Measurements from ENCODE around the gene KCNQ5. TPM values are rescaled to one million over a fixed set of nuclear protein-coding genes. Genes with fewer than 3 reads are reported as not detected.

Gene KCNQ5
- total RNA-seq, 1 donor from 2014 or later, result 1.2 TPM

DNA sequence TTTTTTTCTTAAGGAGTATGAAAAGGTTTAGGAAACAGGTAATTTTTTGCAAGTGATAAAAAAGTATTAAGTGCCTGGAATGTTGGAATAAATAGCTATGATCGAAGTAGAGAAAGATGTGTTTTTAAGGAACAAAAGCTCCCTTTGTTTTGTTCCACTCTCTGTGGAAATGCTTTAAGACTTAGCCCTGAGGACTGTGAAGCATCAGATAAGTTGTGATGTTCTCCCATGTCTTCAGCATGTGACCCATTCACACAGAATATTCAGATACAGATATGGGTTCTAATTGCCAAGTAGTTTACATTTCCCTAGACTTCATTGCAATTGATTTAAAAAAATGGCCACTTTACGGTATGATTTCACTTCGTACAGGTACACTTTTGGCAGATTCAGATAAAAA is 80.6 kb downstream of the KCNQ5 start:
- Mint-ChIP-seq H3K36me3 (ENCODE audit: low read depth) (no peaks in the 10 kb centered on the region), H3K4me3 (no peak overlapping the region), H3K27me3 (ENCODE audit: low read depth) (no peaks in the 10 kb centered on the region), H3K9me3 (no peaks in the 10 kb centered on the region), H3K27ac (ENCODE audit: unreplicated experiment) (no peak overlapping the region), H3K4me1 (peaks cover 15% of the 10 kb centered on the region)
- DNase-seq (ENCODE audit: low read depth, low spot score), result no peak
- TF ChIP-seq, protein P1, sequence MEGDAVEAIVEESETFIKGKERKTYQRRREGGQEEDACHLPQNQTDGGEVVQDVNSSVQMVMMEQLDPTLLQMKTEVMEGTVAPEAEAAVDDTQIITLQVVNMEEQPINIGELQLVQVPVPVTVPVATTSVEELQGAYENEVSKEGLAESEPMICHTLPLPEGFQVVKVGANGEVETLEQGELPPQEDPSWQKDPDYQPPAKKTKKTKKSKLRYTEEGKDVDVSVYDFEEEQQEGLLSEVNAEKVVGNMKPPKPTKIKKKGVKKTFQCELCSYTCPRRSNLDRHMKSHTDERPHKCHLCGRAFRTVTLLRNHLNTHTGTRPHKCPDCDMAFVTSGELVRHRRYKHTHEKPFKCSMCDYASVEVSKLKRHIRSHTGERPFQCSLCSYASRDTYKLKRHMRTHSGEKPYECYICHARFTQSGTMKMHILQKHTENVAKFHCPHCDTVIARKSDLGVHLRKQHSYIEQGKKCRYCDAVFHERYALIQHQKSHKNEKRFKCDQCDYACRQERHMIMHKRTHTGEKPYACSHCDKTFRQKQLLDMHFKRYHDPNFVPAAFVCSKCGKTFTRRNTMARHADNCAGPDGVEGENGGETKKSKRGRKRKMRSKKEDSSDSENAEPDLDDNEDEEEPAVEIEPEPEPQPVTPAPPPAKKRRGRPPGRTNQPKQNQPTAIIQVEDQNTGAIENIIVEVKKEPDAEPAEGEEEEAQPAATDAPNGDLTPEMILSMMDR (conservative IDR thresholded peaks at IDR 0.05), result no peak

DNA sequence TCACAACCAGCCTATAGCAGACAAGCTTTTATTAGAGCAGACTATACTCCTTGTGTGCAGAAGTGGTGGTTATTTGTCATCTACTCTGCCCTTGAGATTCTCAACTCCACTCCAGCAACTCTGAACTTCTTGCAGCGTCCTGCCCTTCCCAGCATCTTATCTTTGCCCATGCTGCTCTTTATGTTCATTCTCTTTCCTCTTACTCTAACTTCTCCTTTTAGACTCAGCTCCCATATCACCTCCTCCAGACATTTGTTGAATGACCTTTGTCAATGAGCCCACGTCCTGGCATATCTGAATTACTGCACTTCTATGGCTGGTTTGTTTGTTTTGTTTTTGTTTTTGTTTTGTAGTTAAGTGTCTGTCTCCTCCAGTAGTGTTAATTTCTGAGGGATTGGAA is 81.2 kb downstream of the KCNQ5 start:
- Mint-ChIP-seq H3K4me3 (no peak overlapping the region), H3K4me1 (peaks cover 15% of the 10 kb centered on the region), H3K9me3 (no peaks in the 10 kb centered on the region), H3K27ac (ENCODE audit: unreplicated experiment) (peak overlapping the region; percentile 4), H3K36me3 (ENCODE audit: low read depth) (no peaks in the 10 kb centered on the region), H3K27me3 (ENCODE audit: low read depth) (no peaks in the 10 kb centered on the region)
- TF ChIP-seq, protein P1 (conservative IDR thresholded peaks at IDR 0.05), result no peak
- DNase-seq (ENCODE audit: low read depth, low spot score), result no peak

DNA sequence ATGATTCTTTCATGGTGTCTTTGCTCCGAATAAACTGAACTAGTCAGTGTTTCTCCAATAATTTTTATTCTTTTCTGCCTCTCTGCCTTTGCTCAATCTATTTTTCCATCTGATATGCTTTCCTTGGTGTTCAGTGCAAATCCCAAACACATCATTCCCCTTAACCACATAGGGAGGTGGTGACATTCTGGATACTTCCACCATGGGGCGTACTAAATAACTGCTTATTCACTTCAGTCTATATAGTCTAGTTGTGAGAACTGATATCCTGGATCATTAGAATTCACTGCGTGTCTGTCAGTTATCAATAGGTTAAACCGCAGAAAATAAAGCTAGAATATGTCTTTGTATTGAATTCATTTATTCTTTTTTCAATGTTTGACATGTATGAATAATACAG is 83.1 kb downstream of the KCNQ5 start:
- no peak overlapping the region for H3K27ac Mint-ChIP-seq (ENCODE audit: unreplicated experiment)
- peaks cover 15% of the 10 kb centered on the region for H3K4me1 Mint-ChIP-seq
- no peak overlapping the region for H3K4me3 Mint-ChIP-seq
- no peaks in the 10 kb centered on the region for H3K27me3 Mint-ChIP-seq (ENCODE audit: low read depth)
- TF ChIP-seq, protein P1 (conservative IDR thresholded peaks at IDR 0.05), result no peak
- DNase-seq (ENCODE audit: low read depth, low spot score), result no peak
- no peaks in the 10 kb centered on the region for H3K36me3 Mint-ChIP-seq (ENCODE audit: low read depth)
- no peaks in the 10 kb centered on the region for H3K9me3 Mint-ChIP-seq

DNA sequence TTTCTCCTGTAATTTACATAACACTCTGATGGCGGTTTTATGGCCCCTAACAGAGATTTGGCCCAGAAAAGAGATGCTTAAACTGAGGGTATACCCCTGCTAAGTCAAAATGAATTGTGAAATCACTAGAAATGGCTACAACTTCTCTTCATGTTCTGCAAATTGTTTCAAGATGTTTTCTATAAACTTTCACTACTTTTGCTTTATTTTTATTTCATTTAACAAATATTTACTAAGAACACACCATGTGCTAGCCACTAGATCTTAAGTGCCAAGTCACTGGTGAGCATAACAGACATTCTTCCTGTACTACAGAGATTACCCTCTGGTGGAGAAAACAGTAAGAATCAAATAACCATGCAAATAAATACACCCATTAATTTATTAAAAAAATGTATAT is 87.6 kb downstream of the KCNQ5 start:
- H3K4me3 Mint-ChIP-seq, result no peak overlapping the region
- H3K27me3 Mint-ChIP-seq (ENCODE audit: low read depth), result no peaks in the 10 kb centered on the region
- H3K27ac Mint-ChIP-seq (ENCODE audit: unreplicated experiment), result no peak overlapping the region
- peaks cover 10% of the 10 kb centered on the region for H3K4me1 Mint-ChIP-seq
- DNase-seq (ENCODE audit: low read depth, low spot score), result no peak
- peaks cover 2% of the 10 kb centered on the region for H3K36me3 Mint-ChIP-seq (ENCODE audit: low read depth)
- TF ChIP-seq, protein P1 (conservative IDR thresholded peaks at IDR 0.05), result no peak
- peaks cover 4% of the 10 kb centered on the region for H3K9me3 Mint-ChIP-seq

DNA sequence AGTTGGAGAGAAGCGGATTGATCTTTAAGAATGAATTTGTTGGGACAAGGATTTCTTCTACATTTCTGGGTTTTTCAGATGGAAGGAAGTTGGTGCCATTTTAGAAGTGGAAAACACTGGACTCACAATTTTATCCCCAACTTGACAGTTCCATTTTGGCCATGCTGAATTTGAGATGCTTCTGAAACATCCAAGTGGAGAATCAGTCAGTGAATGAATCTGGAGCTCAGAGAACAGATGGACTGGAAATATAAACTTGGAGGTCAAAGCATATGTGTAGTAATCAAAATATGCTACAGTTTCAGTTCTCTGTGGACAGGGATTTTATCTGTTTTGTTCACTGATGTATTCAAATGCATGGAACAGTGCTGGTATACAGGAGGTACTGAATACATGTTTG is 89.9 kb downstream of the KCNQ5 start:
- Mint-ChIP-seq H3K36me3 (ENCODE audit: low read depth) (peaks cover 2% of the 10 kb centered on the region), H3K27me3 (ENCODE audit: low read depth) (no peaks in the 10 kb centered on the region)

More for the DNA sequence above, 89.9 kb downstream of the KCNQ5 start:
- H3K9me3 Mint-ChIP-seq, result peaks cover 4% of the 10 kb centered on the region
- peak overlapping the region; percentile 4 for H3K27ac Mint-ChIP-seq (ENCODE audit: unreplicated experiment)
- DNase-seq (ENCODE audit: low read depth, low spot score), result no peak
- peaks cover 10% of the 10 kb centered on the region for H3K4me1 Mint-ChIP-seq
- TF ChIP-seq, protein P1 (conservative IDR thresholded peaks at IDR 0.05), result no peak
- H3K4me3 Mint-ChIP-seq, result no peak overlapping the region
